Neural cell (in vitro differentiated cells): ENCODE measurements around the gene MLKL. TPM values are rescaled to one million over a fixed set of nuclear protein-coding genes. Genes with fewer than 3 reads are reported as not detected.
"Not testable (repeated sequence)": the region's sequence is repeated elsewhere in the genome, so short reads cannot be mapped to it uniquely, and the experiment has no call there.

Experiments used
- H2AFZ ChIP-seq: fragments of 200-600, 300-800 bp; sonication (generic), shearing (Covaris generic); 2 replicates; pipeline ENCODE4 v1.6.0; 2014; ENCODE audit warnings: low read depth, mild to moderate bottlenecking, antibody characterized with exemption, low read length, moderate library complexity
- H3F3A ChIP-seq: fragments of 200-600 bp; shearing (Covaris generic); 2 replicates; pipeline ENCODE4 v1.6.1; 2016; ENCODE audit warnings: mild to moderate bottlenecking, moderate library complexity, mixed read lengths, antibody characterized with exemption, low read length; ENCODE audit not compliant: insufficient read depth, poor library complexity, severe bottlenecking
- H3K27ac ChIP-seq: fragments of 200-600, 300-800 bp; sonication (generic), shearing (Covaris generic); 2 replicates; pipeline ENCODE4 v1.5.1; 2014; ENCODE audit warnings: mild to moderate bottlenecking, low read length, moderate library complexity
- H3K27me3 ChIP-seq: fragments of 300-800, 200-600 bp; sonication (generic), shearing (Covaris generic); 2 replicates; pipeline ENCODE4 v1.6.0; 2014; ENCODE audit warnings: mild to moderate bottlenecking, low read depth, low read length, moderate library complexity; ENCODE audit not compliant: insufficient read depth
- H3K36me3 ChIP-seq: fragments of 300-800, 200-600 bp; sonication (generic), shearing (Covaris generic); 2 replicates; pipeline ENCODE4 v1.5.1; 2014; ENCODE audit warnings: mild to moderate bottlenecking, antibody characterized with exemption, low read length, moderate library complexity; ENCODE audit not compliant: insufficient read depth
- H3K4me2 ChIP-seq: fragments of 300-800, 200-600 bp; sonication (generic), shearing (Covaris generic); 2 replicates; pipeline ENCODE4 v1.6.0; 2014; ENCODE audit warnings: mild to moderate bottlenecking, low read length
- H3K4me3 ChIP-seq: fragments of 300-800, 200-600 bp; sonication (generic), shearing (Covaris generic); 2 replicates; pipeline ENCODE4 v1.5.1; 2014; ENCODE audit warnings: mild to moderate bottlenecking, low read length, moderate library complexity
- H3K79me2 ChIP-seq: fragments of 200-600 bp; shearing (Covaris generic); replicated peaks from 2 replicates; pipeline ENCODE4 v1.6.0; 2014; ENCODE audit warnings: mild to moderate bottlenecking, low read length, moderate library complexity; ENCODE audit not compliant: insufficient read depth
- H3K9ac ChIP-seq: fragments of 300-800, 200-600 bp; sonication (generic), shearing (Covaris generic); 2 replicates; pipeline ENCODE4 v1.6.1; 2016; ENCODE audit warnings: mild to moderate bottlenecking, low read length, mixed read lengths
- H3K9me2 ChIP-seq: fragments of 200-600 bp; shearing (Covaris generic); 2 replicates; pipeline ENCODE4 v1.6.1; 2016; ENCODE audit warnings: mild to moderate bottlenecking, low read length, mixed read lengths; ENCODE audit not compliant: insufficient read depth
- H3K9me3 ChIP-seq: fragments of 200-600, 300-800 bp; sonication (generic), shearing (Covaris generic); 2 replicates; pipeline ENCODE4 v1.6.1; 2016; ENCODE audit warnings: mild to moderate bottlenecking, mixed run types, low read length, moderate library complexity, mixed read lengths
- H4K20me1 ChIP-seq: fragments of 200-600 bp; shearing (Covaris generic); 2 replicates; pipeline ENCODE4 v1.6.1; 2016; ENCODE audit warnings: mild to moderate bottlenecking, mixed run types; ENCODE audit not compliant: insufficient read depth
- EP300 ChIP-seq: fragments of 450-650 bp; conservative IDR thresholded peaks from 2 replicates; pipeline ENCODE4 v1.6.1; 2014; ENCODE audit warnings: antibody characterized with exemption, mild to moderate bottlenecking, moderate library complexity; ENCODE audit not compliant: poor library complexity, severe bottlenecking
- EZH2 ChIP-seq: fragments of 200-600, 300-800 bp; shearing (Covaris generic), sonication (generic); IDR thresholded peaks from 2 replicates; pipeline ENCODE4 v1.6.1; 2014; ENCODE audit warnings: antibody characterized with exemption, low read length, borderline replicate concordance, mild to moderate bottlenecking; ENCODE audit not compliant: insufficient read depth, poor library complexity, severe bottlenecking
- MXI1 ChIP-seq: fragments of 450-650 bp; conservative IDR thresholded peaks from 2 replicates; pipeline ENCODE4 v1.6.1; 2014; ENCODE audit warnings: antibody characterized with exemption, mild to moderate bottlenecking; ENCODE audit not compliant: poor library complexity, severe bottlenecking
- POLR2AphosphoS5 ChIP-seq: IDR thresholded peaks from 2 replicates; pipeline ENCODE4 v1.6.1; 2012
- RAD21 ChIP-seq: fragments of 450-650 bp; conservative IDR thresholded peaks from 2 replicates; pipeline ENCODE4 v1.6.1; 2014; ENCODE audit warnings: antibody characterized with exemption, mild to moderate bottlenecking, moderate library complexity
- SMC3 ChIP-seq: fragments of 450-650 bp; conservative IDR thresholded peaks from 2 replicates; pipeline ENCODE4 v1.6.1; 2014; ENCODE audit warnings: antibody characterized with exemption, mild to moderate bottlenecking, moderate library complexity; ENCODE audit not compliant: poor library complexity
- TAF1 ChIP-seq: IDR thresholded peaks from 2 replicates; pipeline ENCODE4 v1.6.1; 2012; ENCODE audit warnings: low read depth
- polyA plus RNA-seq: library from polyadenylated mRNA; depleted of rRNA; stranded (reverse); fragments of >200 nt; gene quantifications from 2 replicates; pipeline ENCODE4 v1.2.3, GENCODE V29; 2014
- TF ChIP-seq, protein P1 (sequence below): fragments of 450-650 bp; IDR thresholded peaks from 2 replicates; pipeline ENCODE4 v1.5.1; 2014; ENCODE audit warnings: antibody characterized with exemption, mild to moderate bottlenecking, moderate library complexity; ENCODE audit not compliant: poor library complexity, severe bottlenecking
- TF ChIP-seq, protein P2 (sequence below): IDR thresholded peaks from 2 replicates; pipeline ENCODE4 v1.6.1; 2012; ENCODE audit warnings: borderline replicate concordance

MLKL gene
- polyA plus RNA-seq, 1 donor from 2014 or later: not detected

DNA sequence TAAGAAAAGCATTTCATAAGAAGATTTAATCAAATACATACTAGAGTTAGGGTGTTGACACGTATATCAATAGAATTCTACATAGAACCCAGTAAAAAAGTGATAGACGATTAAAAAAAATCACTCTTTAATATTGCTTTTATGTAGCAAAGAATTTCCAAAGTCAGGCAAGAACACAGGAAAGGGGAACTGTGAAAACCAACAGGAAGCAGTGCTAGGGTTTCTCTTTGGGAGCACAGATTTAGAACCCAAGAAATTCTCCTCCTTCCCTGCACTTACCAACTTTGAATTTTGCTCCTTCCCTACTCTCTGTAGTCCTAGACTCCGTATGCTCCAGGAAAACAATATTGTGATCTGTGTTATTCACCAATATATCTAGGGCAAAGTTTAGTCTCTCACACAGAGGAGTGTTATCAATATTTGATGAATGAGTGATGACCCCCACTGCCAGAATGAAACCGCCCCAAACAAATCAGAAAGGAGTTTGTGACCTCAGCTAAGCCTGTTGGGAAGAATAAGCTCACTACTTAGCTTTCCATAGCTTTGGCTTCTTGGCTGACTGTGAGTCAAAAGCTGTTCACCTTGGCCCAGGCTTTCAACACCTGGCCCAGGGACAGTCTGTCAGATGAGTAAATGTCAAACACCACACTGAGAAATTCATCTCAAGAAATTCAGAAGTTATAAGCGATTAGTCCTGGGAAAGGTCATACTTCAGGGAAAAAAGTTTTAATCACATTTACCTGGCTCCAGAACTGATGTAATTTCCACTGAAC lies 42.6 kb downstream of the MLKL start:
- Histone ChIP-seq H3K4me2 (no peak overlapping the region), H3K9me2 (no peaks in the 10 kb centered on the region), H3K9ac (no peak overlapping the region), H3K79me2 (peaks cover 16% of the 10 kb centered on the region), H3K27ac (no peak overlapping the region), H3K4me3 (no peak overlapping the region), H3K9me3 (no peaks in the 10 kb centered on the region), H3F3A (no peaks in the 10 kb centered on the region), H3K27me3 (no peaks in the 10 kb centered on the region), H3K36me3 (peaks cover 9% of the 10 kb centered on the region), H2AFZ (no peak overlapping the region), H4K20me1 (no peaks in the 10 kb centered on the region)
- no peak for TF ChIP-seq TAF1
- TF ChIP-seq EP300: no peak
- no peak for TF ChIP-seq EZH2
- no peak for TF ChIP-seq MXI1
- TF ChIP-seq, protein P1, sequence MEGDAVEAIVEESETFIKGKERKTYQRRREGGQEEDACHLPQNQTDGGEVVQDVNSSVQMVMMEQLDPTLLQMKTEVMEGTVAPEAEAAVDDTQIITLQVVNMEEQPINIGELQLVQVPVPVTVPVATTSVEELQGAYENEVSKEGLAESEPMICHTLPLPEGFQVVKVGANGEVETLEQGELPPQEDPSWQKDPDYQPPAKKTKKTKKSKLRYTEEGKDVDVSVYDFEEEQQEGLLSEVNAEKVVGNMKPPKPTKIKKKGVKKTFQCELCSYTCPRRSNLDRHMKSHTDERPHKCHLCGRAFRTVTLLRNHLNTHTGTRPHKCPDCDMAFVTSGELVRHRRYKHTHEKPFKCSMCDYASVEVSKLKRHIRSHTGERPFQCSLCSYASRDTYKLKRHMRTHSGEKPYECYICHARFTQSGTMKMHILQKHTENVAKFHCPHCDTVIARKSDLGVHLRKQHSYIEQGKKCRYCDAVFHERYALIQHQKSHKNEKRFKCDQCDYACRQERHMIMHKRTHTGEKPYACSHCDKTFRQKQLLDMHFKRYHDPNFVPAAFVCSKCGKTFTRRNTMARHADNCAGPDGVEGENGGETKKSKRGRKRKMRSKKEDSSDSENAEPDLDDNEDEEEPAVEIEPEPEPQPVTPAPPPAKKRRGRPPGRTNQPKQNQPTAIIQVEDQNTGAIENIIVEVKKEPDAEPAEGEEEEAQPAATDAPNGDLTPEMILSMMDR: no peak
- no peak for TF ChIP-seq SMC3
- TF ChIP-seq POLR2AphosphoS5: no peak
- TF ChIP-seq RAD21: no peak
- TF ChIP-seq, protein P2, sequence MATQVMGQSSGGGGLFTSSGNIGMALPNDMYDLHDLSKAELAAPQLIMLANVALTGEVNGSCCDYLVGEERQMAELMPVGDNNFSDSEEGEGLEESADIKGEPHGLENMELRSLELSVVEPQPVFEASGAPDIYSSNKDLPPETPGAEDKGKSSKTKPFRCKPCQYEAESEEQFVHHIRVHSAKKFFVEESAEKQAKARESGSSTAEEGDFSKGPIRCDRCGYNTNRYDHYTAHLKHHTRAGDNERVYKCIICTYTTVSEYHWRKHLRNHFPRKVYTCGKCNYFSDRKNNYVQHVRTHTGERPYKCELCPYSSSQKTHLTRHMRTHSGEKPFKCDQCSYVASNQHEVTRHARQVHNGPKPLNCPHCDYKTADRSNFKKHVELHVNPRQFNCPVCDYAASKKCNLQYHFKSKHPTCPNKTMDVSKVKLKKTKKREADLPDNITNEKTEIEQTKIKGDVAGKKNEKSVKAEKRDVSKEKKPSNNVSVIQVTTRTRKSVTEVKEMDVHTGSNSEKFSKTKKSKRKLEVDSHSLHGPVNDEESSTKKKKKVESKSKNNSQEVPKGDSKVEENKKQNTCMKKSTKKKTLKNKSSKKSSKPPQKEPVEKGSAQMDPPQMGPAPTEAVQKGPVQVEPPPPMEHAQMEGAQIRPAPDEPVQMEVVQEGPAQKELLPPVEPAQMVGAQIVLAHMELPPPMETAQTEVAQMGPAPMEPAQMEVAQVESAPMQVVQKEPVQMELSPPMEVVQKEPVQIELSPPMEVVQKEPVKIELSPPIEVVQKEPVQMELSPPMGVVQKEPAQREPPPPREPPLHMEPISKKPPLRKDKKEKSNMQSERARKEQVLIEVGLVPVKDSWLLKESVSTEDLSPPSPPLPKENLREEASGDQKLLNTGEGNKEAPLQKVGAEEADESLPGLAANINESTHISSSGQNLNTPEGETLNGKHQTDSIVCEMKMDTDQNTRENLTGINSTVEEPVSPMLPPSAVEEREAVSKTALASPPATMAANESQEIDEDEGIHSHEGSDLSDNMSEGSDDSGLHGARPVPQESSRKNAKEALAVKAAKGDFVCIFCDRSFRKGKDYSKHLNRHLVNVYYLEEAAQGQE: no peak

DNA sequence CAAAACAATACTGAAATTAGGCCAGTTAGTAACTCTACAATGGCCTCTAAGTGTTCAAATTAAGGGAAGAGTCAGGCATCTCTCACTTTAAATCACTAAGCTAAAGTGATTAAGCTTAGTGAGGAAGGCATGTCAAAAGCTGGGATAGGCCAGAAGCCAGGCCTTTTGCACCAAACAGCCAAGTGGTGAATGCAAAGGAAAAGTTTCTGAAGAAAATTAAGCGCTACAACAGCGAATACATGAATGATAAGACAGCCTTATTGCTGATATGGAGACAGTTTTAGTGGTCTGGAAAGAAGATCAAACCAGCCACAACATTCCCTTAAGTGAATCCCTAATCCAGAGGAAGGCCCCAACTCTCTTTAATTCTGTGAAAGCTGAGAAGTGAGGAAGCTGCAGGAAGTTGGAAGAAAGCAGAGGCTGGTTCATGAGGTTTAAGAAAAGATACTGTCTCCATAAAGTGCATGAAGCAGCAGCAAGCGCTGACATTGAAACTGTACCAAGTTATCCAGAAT lies 46.1 kb downstream of the MLKL start:
- no peaks in the 10 kb centered on the region for H3K9me2 ChIP-seq
- no peaks in the 10 kb centered on the region for H3K27me3 ChIP-seq
- H2AFZ ChIP-seq: no peak overlapping the region
- no peaks in the 10 kb centered on the region for H4K20me1 ChIP-seq
- H3K9me3 ChIP-seq: no peaks in the 10 kb centered on the region
- peaks cover 18% of the 10 kb centered on the region for H3K79me2 ChIP-seq
- no peaks in the 10 kb centered on the region for H3F3A ChIP-seq
- no peak overlapping the region for H3K4me2 ChIP-seq
- H3K36me3 ChIP-seq: no peaks in the 10 kb centered on the region
- TF ChIP-seq MXI1: no peak
- TF ChIP-seq EZH2: no peak
- TF ChIP-seq, protein P2: no peak
- TF ChIP-seq SMC3: no peak
- TF ChIP-seq, protein P1: no peak
- TF ChIP-seq EP300: no peak
- no peak for TF ChIP-seq POLR2AphosphoS5
- no peak for TF ChIP-seq RAD21
- no peak for TF ChIP-seq TAF1
- no peak overlapping the region for H3K4me3 ChIP-seq
- no peak overlapping the region for H3K27ac ChIP-seq
- H3K9ac ChIP-seq: no peak overlapping the region

DNA sequence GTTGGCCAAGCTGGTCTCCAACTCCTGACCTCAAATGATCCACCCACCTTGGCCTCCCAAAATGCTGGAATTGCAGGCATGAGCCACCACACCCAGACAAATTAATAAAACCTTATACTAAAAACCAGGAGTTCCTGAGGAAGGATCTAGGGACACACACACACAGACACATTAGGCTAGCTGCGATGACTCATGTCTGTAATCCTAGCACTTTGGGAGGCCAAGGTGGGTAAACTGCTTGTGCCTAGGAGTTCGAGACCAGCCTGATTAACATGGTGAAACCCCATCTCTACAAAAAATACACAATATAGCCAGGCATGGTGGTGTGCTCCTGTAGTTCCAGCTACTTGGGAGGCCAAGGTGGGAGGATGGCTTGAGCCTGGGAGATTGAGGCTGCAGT lies 47.8 kb downstream of the MLKL start:
- H3K79me2 ChIP-seq: peaks cover 20% of the 10 kb centered on the region
- not testable (repeated sequence) for H2AFZ ChIP-seq, H3K27ac ChIP-seq, H3K27me3 ChIP-seq, H4K20me1 ChIP-seq, H3F3A ChIP-seq, H3K9me2 ChIP-seq, H3K4me3 ChIP-seq, H3K4me2 ChIP-seq, H3K9ac ChIP-seq, H3K9me3 ChIP-seq, H3K36me3 ChIP-seq
